OCI-LY1 (cell line): ENCODE measurements around the gene RIBC1.

Experiments used
- H2AFZ ChIP-seq: fragments of 200-600 bp; sonication (generic), shearing (Covaris generic); 2 replicates; pipeline ENCODE4 v1.6.0; 2014; ENCODE audit warnings: antibody characterized with exemption, mild to moderate bottlenecking, low read length
- H3F3A ChIP-seq: fragments of 200-600 bp; sonication (generic), shearing (Covaris generic); 2 replicates; pipeline ENCODE4 v1.6.0; 2014; ENCODE audit warnings: mild to moderate bottlenecking, antibody characterized with exemption, low read length, moderate library complexity; ENCODE audit not compliant: insufficient read depth
- H3K27ac ChIP-seq: fragments of 200-600 bp; sonication (generic); 2 replicates; pipeline ENCODE4 v1.5.1; 2014; ENCODE audit warnings: low read length, mixed run types, mild to moderate bottlenecking, low read depth; ENCODE audit not compliant: poor library complexity, severe bottlenecking
- H3K27me3 ChIP-seq: fragments of 200-600 bp; sonication (generic); 2 replicates; pipeline ENCODE4 v1.6.0; 2014; ENCODE audit warnings: antibody characterized with exemption, mild to moderate bottlenecking, low read length, moderate library complexity; ENCODE audit not compliant: insufficient read depth
- H3K36me3 ChIP-seq: fragments of 200-600 bp; sonication (generic); 2 replicates; pipeline ENCODE4 v1.6.1; 2014; ENCODE audit warnings: mild to moderate bottlenecking, antibody characterized with exemption, low read length, moderate library complexity, mixed read lengths; ENCODE audit not compliant: insufficient read depth
- H3K4me1 ChIP-seq: fragments of 200-600 bp; sonication (generic); 2 replicates; pipeline ENCODE4 v1.5.1; 2014; ENCODE audit warnings: mild to moderate bottlenecking, low read length, moderate library complexity; ENCODE audit not compliant: insufficient read depth, severe bottlenecking
- H3K4me2 ChIP-seq: fragments of 200-600 bp; sonication (generic), shearing (Covaris generic); 2 replicates; pipeline ENCODE4 v1.6.1; 2014; ENCODE audit warnings: low read length
- H3K4me3 ChIP-seq: fragments of 200-600 bp; sonication (generic); 2 replicates; pipeline ENCODE4 v1.5.1; 2014; ENCODE audit warnings: low read length, low read depth, mild to moderate bottlenecking, mixed read lengths; ENCODE audit not compliant: poor library complexity, severe bottlenecking
- H3K79me2 ChIP-seq: fragments of 200-600 bp; shearing (Covaris generic); 2 replicates; pipeline ENCODE4 v1.6.1; 2016; ENCODE audit warnings: mixed run types, low read length, mixed read lengths; ENCODE audit not compliant: insufficient read depth
- H3K9ac ChIP-seq: fragments of 200-600 bp; sonication (generic), shearing (Covaris generic); 2 replicates; pipeline ENCODE4 v1.6.1; 2014; ENCODE audit warnings: mild to moderate bottlenecking, low read length, mixed read lengths
- H3K9me2 ChIP-seq: fragments of 200-600 bp; sonication (generic), shearing (Covaris generic); 2 replicates; pipeline ENCODE4 v1.6.1; 2014; ENCODE audit warnings: low read depth, mild to moderate bottlenecking, low read length, mixed read lengths
- H3K9me3 ChIP-seq: fragments of 200-600 bp; shearing (Covaris generic); 2 replicates; pipeline ENCODE4 v1.6.1; 2014; ENCODE audit warnings: low read length, mixed read lengths
- H4K20me1 ChIP-seq: fragments of 200-600 bp; sonication (generic), shearing (Covaris generic); 2 replicates; pipeline ENCODE4 v1.6.0; 2016; ENCODE audit warnings: mild to moderate bottlenecking, low read length; ENCODE audit not compliant: insufficient read depth
- CTCF ChIP-seq: fragments of 200-600 bp; sonication (generic), shearing (Covaris generic); IDR thresholded peaks from 2 replicates; pipeline ENCODE4 v1.5.1; 2017; ENCODE audit warnings: mild to moderate bottlenecking, antibody characterized with exemption, low read length, moderate library complexity, mixed read lengths
- EZH2 ChIP-seq: fragments of 200-600 bp; sonication (generic), shearing (Covaris generic); IDR thresholded peaks from 2 replicates; pipeline ENCODE4 v1.8.0; 2017; ENCODE audit warnings: borderline replicate concordance, mixed run types, mild to moderate bottlenecking, antibody characterized with exemption, low read length, moderate library complexity, mixed read lengths

The RIBC1 gene

GRCh38 chrX:53479301-53479700 lies 56.6 kb downstream of the RIBC1 start:
- H3K27ac ChIP-seq, result no peak overlapping the region
- no peaks in the 10 kb centered on the region for H3K36me3 ChIP-seq
- H3K4me2 ChIP-seq, result no peak overlapping the region
- no peaks in the 10 kb centered on the region for H3K27me3 ChIP-seq
- no peaks in the 10 kb centered on the region for H3K9me3 ChIP-seq
- H3F3A ChIP-seq, result no peaks in the 10 kb centered on the region
- no peak overlapping the region for H3K9ac ChIP-seq
- no peak overlapping the region for H2AFZ ChIP-seq
- no peak overlapping the region for H3K4me3 ChIP-seq
- no peaks in the 10 kb centered on the region for H3K79me2 ChIP-seq
- no peaks in the 10 kb centered on the region for H3K9me2 ChIP-seq
- no peaks in the 10 kb centered on the region for H4K20me1 ChIP-seq
- no peaks in the 10 kb centered on the region for H3K4me1 ChIP-seq
- TF ChIP-seq CTCF, result no peak
- no peak for TF ChIP-seq EZH2
